Gastrocnemius medialis (tissue), 4 donors: ENCODE measurements around the gene PTPN22.

Source experiments
- CTCF ChIP-seq, 5 experiments: fragments of 450-650 bp in 3 of 5; fragments of 200-600 bp in 2 of 5; sonication (generic) in 2 of 5; IDR thresholded peaks in 4 of 5; conservative IDR thresholded peaks in 1 of 5; 1 replicate in 4 of 5; 2 replicates in 1 of 5; pipeline ENCODE4 v1.5.1; 2016 to 2019; ENCODE audit warnings: antibody characterized with exemption in 5 of 5, mild to moderate bottlenecking in 3 of 5, moderate library complexity in 3 of 5
- POLR2A ChIP-seq, 2 donors: fragments of 450-650 bp; IDR thresholded peaks; one replicate each; pipeline ENCODE4 v1.6.1; 2017; ENCODE audit warnings: antibody characterized with exemption in 2 of 2, mild to moderate bottlenecking in 2 of 2, moderate library complexity in 2 of 2

- TF ChIP-seq CTCF (IDR thresholded peaks at IDR 0.05 in 4 of 5, conservative IDR thresholded peaks at IDR 0.05 in 1 of 5), result no peak
- no peak for TF ChIP-seq POLR2A (IDR thresholded peaks at IDR 0.05)
Observed at GRCh38 chr1:113834716-113835115, 36.8 kb downstream of the PTPN22 start.
